HG03571 (cell line): ENCODE measurements around the gene TRPV5.

Experiments
- ATAC-seq: cut with Tn5 transposase; IDR thresholded peaks from one replicate; pipeline ENCODE4 v1.9.1; 2021; ENCODE audit not compliant: unreplicated experiment

The TRPV5 gene

DNA sequence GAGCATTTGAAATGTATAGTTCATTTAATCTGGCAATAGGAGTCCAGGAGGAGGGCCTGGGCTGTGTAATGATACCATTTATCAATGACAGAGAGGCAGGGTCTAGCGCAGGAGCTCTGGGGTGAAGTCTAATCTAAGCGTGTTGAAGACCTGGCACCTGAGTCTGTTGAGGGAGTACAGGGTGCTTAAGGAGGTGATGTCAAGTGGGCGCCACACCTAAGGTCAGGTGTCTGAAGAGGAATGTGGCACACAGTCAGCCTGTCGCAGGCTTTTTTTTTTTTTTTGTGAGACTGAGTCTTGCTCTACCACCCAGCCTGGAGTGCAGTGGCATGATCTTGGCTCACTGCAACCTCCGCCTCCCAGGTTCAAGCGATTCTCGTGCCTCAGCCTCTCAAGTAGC, 8.0 kb upstream of the TRPV5 start:
- ATAC-seq = no peak

DNA sequence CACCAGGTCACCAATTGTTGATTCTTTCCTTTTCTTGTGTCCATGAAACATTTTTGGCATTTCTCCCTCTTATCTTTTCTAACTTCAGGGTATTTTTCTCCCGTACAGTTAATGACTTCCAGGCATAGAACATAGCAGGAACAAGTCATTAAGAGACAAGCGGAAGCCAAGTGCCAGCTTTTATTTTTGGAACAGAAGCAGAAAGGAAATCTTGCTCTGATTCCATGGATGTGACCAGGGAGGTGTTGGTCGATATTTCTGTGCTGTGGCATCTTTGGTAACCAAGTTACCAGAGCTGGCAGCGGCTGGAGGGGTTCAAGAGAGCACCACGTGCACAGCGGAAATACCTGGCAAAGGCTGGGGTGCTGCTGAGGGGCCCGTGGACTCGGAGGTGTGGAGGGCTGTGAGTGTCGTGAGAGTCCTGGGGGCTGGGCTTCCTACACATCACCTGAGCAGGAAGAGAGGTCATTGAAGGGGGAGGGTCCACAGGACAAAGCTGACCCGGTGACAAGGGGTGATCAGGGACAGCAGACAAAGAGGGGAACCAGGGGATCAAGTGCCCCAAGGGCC, 7.5 kb upstream of the TRPV5 start:
- ATAC-seq = no peak

DNA sequence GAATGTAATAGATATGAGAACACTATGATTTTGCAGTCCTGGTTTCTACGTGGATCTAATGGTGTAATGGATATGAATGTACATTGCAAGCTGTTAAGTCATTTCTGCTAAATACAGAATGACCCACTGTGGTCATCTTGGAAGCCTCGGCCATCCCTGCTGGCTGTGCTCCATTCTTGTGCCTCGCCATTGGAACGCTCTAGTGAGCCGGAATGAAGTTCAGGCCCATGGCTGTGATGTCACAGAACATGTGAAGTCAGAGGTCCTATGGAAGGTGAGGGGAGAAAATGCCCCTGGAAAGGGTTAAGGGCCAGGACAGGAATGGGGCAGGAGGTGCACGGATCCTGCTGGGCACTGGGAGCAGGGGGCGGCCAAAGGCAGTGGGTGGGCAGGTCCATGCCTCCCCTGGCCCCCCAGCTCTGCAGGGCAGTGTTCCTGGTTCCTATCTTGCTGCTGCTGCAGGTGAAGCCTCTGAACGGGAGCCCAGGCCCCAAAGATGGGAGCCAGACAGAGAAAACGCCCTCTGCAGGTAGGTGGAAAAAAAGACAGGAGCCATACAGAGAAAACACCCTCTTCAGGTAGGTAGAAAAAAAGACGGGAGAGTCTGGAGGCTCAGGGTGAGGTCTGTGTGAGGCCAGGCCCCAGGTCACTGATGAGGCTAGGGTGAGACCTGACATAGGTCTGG, 5.8 kb upstream of the TRPV5 start, which contains the start of gene LLCFC1:
Gene LLCFC1 (plus strand): TSS at position 259 of the 685 bp plus-strand sequence. CDS start 138 bp downstream, at position 397.
- no peak for ATAC-seq

DNA sequence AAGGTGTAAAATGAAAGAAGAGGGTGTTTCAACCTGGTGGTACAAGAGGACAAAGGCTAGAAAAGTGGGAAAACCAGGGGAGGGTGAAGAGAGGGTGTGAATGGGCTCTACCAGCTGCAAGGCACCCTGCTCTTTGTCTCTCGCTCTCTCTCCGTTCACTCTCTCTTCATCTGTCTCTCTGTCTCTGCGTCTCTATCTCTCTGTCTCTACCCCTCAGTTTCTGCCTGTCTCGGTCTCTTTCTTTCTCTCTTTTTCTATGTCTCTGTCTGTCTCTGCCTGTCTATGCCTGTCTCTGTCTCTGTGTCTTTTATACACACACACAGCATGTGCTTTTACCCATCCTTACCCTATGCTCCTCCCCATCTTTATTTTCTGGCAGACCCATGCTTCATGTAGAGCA, 5.1 kb upstream of the TRPV5 start:
- ATAC-seq = no peak

DNA sequence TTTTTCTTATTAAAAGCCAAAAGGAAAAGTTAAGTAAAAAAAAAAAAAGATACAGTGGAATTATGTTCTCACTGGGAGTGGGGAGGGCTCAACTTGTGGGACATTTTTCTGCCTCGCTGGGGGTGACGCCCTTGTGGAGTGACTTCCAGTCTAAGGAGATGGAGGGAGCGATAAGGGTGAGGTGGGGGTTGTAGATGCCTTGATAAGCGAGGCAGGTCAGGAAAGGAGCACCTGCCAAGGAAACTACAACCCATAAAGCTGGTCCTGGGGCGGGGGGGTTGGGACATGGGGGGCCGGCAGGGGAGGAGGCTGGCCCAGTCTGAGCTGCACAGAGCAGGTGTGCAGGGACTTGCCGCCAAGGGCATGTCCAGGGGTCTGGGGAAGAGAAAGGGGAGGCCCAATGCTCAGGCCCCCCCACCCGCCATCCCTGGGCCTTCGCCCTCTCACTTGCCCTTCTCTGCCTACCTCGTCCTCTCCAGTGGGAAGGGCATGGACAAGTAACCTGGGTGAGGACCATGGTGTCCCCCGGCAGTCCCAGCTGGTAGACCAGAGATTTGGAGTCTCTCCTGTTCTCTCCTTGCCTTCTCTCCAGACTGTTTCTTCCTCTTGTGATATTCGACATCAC, 2.5 kb upstream of the TRPV5 start:
- no peak for ATAC-seq

DNA sequence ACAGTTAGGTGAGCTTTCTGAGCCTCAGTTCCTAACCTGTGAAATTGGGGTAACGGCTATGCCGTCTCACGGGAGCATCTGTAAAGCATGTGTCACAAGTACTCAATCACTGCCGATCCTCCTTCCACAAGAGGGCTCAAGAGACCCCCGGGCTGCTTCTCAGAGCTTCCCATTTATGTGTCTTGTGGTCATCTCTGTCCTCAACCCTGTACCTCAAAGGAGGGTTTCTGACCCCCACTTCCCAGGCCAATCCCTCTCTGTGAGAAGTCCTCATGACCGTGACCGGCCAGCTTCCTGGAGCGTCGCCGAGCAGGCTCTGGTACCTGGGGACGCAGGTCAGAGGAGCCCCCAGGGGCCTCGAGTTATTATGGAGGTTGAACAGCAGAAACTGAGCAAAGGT, 510 bp upstream of the TRPV5 start:
- no peak for ATAC-seq

DNA sequence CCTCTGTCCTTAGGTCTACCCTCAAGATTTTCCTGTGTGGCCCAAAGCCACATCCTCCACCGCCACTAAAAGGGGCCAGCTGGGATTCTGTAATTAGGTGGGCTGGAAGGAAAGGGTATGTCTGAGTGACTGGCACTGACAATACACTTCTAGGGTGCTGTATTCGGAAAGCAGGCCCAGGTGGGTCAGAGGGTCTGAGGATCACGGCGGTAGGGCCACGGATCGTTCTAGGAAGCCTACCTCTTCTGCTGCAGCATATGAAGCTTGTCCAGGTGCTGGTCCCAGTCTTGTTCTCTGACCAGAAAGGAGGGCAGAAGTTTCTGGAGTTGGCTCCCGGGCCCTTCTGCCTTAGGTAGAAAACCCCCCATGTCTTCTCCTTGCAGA, 462 bp downstream of the TRPV5 start:
- no peak for ATAC-seq

DNA sequence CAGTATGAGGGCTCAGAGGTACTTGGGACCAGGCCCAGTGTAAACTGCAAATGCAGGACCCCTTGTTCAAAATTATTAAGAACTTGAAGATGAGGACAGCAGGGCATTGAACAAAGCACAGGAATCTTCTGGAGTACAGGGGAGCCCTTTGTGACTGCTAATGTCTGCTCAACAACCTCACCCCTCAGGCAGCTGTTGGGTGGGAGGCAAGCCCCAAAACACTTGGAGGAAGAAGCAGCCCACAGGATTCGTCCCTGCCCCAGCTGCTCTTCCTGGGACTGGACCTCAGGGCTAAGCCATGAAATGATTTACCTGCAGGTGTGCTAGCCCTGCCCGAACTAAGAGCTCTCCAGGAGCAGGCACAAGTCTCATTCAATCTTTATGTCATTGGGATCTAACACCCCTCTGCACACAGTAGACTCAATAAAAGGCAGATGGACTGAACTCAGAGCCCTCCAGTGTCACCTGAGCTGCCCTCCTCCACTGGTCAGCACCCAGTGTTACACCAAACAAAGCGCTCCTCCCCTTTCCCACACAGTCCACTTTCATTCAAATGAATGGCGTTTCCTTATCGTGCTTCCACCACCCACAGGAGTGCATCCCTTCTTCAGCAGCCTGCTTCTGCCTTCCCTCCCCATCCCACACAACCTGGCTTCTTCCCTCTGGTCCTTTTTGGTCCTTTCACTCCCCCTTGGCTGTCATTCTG, 1.0 kb downstream of the TRPV5 start:
- ATAC-seq = no peak

DNA sequence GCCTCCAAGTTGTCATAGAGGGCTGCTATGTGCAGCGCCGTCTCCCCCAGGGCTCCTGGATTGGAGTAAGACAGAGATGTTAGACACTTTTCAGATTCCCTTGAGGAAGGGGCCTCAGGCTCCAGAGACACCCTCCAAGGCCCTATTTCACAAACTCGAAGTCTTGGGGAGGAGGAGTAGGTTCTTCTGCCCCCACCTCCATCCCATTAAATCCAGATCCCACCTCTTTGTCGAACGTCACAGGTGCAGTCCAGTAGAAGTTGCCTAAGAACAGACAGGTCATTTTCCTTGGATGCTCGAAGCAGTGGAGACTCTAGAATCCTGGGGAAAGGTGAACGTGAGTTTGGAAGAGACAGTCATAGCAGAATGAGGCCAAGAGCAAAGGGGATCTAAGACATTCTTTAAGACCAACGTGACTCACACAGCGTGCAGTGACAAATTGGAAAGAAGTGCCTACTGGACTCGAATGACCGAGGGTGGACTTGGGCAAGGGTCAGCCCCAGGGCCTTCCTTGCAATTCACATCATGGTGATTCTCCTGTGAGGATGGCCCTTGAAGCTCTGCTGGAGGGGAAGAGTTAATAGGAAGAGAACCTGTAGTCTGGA, 3.3 kb downstream of the TRPV5 start:
- no peak for ATAC-seq

DNA sequence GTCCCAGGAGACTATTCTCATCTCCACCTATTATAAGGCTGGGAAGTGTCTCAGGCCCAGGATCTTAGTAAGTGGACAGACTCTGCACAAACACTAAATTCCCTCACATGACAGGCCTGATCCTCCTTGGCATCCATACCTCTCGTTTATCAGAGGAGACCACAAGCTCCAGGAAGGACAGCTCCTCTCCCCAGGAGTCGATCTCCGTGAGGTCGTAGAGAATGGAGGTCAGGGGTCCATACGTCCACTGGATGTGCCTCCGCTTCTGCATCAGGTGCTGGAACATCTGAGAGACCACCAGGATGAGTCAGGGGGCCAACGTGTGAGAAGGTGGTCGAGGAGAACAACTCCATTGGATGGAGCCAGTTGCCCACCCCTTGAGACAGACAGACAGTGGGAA, 5.6 kb downstream of the TRPV5 start:
- no peak for ATAC-seq

DNA sequence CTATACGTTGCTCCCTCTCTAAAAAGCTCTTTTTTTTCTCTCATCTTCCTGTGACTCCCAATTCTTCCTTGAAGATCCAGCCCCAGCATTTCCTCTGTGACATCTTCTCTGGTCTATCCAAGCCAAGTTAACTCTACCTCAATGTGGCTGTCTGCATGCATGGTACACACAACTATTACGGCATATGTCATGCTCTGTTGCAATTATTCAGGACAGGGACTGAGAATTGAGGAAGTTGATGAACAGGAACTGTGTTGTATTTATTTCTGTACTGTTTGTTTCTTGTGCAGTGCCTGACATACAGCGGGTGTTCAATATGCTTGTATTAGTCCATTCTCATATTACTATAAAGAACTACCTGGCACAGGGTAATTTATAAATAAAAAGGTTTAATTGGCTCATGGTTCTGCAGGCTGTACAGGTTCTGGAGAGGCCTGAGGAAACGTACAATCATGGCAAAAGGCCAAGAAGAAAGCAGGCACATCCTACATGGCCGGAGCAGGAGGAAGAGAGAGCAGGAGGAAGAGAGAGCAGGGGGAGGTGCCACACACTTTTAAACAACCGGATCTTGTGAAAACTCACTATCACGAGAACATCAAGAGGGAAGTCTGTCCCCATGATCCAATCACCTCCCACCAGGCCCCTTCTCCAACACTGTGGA, 6.3 kb downstream of the TRPV5 start:
- no peak for ATAC-seq

DNA sequence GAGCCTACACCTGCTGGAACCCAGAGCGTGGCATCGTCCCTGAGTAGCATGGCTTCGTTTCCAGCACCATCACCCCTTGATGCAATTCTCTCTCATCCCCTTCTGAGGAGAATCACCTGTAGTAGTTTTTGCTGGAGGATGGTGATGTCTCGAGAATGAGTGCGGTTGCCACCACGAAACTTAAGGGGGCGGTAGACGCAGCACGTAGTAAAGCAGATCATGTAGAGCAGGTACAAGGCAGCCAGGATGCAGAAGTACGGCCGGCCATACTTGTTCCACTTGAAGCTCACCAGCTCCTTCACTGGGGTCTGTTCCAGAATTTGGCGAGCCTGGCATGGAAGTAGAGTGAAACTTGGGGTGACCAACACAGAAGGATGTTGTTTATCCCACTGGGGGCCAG, 8.1 kb downstream of the TRPV5 start:
- ATAC-seq = no peak

DNA sequence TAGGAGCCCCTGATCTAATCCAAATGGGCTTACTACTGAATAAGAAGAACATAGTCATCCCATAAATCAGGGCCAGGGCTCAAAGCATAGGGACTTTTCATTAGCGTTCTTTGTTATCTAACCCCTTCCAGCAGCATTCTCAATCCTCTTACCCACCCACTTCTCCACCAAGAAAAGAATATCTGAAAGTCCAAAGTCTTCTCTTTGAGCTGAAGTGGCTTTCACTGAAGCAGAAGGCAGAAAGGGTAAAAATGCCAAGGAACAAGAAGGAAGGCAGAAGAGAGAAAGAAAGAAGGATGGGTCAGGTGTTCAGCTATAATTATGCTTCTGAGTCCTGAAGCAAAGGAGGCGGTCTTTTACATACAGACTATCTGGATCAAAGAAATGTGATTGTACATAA, 10.2 kb downstream of the TRPV5 start:
- no peak for ATAC-seq

DNA sequence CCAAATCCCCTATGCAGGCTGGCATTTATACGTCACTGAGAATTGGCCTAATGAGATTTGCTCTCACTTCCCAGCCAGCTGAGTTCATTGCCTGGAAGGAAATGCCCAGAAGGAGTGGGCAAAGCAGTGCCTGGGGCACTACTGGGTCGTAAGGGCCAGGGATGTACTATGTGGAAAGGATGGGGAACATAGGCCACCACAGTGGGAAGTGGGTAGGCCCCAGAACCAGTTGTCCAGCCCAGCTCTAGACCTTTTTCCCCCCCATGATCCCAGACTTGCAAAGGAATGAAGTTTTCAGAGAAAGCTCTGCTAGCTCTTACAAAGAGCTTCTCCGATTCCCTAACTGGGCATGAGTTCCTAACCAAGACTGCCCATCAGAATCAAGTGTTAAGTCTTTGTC, 13.9 kb downstream of the TRPV5 start:
- no peak for ATAC-seq

DNA sequence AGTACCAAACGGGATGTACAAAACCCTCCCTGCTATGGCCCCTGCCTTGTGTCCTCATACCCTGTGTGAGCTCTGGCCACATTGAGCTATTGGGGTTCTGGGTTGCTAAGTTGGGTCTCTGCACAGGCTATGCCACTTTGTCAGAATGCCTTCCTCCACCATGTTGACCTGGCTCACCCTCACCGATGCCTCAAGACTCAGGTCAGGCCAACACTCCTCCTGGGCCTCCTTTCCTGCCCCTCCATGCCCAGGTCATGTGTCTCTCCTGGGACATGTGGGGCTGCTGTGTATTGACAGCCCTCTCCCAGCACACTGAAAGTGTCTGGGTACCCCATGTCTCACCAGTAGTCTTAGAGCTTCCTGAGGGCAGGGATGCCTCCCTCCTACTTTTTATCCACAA, 14.6 kb downstream of the TRPV5 start:
- ATAC-seq = no peak

DNA sequence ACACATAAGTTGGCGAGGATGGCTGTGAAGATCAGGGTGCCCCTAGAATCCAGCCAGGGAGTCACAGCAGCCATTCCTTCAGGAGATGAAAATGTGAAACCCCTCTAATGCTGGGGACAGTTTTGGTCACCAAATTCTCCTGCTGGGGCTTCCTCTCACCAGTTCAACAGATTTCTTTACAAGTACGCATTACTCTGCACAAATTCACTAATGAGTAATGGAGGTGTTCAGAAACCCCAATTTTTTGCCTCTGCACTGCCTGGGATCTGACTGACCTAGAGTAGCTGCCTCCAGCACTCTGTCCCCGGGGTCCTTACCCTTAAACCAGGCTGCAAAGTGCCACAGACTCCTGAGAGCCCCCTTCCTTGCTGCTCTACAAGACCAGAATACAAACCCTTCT, 16.1 kb downstream of the TRPV5 start:
- ATAC-seq = no peak

DNA sequence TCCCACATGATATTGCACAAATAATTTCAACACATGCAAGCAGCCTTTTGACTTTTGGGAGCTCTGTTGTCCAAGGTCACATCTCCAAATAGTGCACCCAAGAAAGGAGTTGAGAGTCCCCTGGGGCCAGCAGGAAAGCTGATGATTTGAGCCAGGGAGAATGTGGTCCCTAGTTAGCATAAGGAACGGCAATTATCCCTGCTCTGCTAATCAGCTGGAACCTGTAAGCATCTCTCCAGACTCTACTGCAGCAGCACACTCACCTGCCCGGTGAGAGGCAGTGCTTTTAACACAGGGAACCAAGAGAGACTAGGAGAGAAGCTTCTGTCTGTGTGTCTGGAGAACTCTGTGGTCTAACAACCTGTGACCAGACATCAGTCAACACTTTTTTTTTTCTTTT, 17.0 kb downstream of the TRPV5 start:
- ATAC-seq = no peak

DNA sequence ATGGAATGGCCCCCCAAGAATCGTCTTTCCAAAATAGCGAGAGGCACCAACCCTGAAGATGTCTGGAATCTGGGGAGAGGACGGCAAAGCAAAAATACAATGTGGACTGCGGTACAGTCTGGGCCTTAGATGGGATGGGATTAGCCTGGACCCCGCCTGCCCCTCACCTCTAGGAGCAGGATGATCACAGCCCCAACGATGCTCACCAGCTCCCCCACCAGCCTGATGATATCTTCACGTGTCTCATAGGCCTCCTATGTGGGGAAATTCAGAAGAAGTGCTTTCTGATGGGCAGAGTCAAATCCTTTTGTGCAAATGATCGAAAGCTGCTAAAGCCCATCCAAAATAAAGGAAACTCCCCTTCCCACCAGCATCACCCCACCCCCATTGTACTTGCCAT, 18.2 kb downstream of the TRPV5 start:
- no peak for ATAC-seq

DNA sequence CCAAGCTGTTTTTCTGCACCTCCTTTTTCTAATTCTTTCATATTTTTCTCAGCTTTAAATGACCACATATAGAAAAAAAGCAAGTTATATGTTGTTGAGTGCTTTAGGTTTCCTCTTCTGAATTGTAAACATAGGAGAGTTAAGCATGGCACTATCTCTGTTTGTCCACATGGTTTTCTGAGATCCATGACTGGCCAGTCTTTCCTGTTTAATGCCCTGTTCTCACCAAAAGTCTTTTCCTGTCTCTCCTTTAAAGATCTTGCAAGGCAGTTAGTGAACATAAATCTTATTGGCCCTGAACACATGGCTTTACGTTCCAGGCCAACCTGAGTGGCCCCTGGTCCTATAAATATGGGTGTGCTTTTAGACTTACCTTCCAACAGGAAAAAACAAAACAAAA, 19.4 kb downstream of the TRPV5 start:
- no peak for ATAC-seq

DNA sequence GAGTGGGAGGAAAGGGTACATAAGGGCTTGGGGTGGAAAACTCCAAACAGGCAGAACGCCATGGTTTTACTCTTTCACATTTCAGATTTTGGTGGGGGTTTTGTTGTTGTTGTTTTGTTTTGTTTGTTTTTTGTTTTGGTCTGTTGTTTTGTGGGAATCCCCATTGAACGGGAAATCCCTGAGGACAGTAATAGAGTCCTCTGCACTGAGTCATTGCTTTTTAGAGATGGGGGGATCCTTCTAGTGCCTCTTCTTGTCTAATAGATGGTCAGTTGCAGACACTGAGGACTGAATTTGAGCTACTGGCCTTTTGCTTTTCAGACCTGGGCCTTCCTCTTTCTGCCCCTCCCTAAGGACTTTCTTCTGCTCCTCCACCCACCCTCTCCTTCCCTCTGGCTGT, 20.0 kb downstream of the TRPV5 start:
- no peak for ATAC-seq

DNA sequence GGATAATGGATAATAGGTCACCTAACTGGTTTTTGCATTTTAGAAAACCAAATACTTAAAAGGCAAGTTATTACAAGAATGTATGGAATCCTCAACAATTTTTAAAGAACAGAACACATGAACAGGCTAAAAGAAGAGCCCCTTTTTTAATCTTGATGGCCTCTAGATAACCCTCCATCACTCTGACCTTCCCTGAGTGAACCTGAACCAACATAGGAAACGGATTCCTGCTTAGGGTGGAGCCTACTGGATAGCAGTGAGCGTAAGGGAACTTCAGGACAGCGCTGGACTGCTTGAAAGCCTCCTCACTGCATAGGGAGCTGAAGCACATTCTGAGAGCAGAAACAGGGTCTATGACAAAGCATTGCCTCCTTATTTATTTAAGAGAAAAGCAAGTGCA, 20.5 kb downstream of the TRPV5 start:
- no peak for ATAC-seq
